GM20000 (cell line): Measurements from ENCODE around the gene CCDC183.
A peak's percentile ranks its signal among the peaks of the same experiment; 100 is the strongest.
"Not testable (repeated sequence)": the region's sequence is repeated elsewhere in the genome, so short reads cannot be mapped to it uniquely, and the experiment has no call there.

Experiments used
- DNase-seq: peaks from one replicate; pipeline ENCODE4 v3.0.0; 2012; ENCODE audit warnings: low spot score
- TF ChIP-seq, protein P1 (sequence below): IDR thresholded peaks from 2 replicates; pipeline ENCODE4 v1.5.1; 2012; ENCODE audit warnings: mild to moderate bottlenecking, control low read depth; ENCODE audit errors: extremely low read depth, missing control alignments

CCDC183 gene

DNA sequence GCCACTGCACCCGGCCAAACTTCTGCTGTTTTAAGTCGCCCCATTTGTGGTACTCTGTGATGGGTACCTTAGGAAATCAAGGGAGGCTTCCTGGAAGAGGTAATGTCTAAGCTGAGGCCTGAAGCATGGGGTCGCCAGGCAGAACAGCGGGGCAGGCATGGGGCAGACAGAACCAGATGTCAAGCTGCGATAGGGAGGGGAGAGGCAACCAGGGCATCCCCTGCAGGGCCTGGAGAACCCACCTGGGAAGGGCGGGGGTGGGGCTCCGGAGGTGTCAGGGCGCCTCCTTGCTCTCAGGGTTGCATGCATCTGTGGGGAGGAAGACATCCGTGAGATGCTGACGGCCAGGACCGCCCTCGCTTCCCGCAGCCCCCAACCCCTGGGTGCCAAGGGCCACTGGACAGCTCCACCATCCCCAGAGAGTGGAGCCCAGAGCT, 34.6 kb upstream of the CCDC183 start:
- DNase-seq, result no peak
- TF ChIP-seq, protein P1, sequence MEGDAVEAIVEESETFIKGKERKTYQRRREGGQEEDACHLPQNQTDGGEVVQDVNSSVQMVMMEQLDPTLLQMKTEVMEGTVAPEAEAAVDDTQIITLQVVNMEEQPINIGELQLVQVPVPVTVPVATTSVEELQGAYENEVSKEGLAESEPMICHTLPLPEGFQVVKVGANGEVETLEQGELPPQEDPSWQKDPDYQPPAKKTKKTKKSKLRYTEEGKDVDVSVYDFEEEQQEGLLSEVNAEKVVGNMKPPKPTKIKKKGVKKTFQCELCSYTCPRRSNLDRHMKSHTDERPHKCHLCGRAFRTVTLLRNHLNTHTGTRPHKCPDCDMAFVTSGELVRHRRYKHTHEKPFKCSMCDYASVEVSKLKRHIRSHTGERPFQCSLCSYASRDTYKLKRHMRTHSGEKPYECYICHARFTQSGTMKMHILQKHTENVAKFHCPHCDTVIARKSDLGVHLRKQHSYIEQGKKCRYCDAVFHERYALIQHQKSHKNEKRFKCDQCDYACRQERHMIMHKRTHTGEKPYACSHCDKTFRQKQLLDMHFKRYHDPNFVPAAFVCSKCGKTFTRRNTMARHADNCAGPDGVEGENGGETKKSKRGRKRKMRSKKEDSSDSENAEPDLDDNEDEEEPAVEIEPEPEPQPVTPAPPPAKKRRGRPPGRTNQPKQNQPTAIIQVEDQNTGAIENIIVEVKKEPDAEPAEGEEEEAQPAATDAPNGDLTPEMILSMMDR, result no peak

DNA sequence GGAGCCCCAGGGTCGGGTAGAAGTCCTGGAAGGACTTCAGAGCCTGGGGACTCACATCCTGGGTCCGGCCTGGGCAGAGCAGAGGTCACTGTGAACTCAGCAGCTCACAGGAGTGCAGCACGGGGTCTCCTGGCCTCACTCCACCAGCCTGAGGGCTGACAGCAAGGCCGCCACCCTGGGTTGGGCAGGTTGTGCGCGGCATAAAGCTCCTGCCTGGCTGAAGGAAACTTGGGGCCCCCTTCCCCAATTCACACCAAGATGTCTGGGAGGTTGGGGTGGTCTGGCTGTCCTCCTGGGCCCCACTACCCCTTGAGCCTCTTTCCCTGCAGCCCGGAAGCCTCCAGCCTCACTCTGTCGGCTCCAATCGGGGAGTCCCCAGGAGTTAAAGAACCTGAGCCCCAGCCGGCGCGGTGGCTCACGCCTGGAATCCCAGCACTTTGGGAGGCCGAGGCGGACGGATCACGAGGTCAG, 33.9 kb upstream of the CCDC183 start:
- DNase-seq, result peak; percentile 6
- TF ChIP-seq, protein P1, result no peak

DNA sequence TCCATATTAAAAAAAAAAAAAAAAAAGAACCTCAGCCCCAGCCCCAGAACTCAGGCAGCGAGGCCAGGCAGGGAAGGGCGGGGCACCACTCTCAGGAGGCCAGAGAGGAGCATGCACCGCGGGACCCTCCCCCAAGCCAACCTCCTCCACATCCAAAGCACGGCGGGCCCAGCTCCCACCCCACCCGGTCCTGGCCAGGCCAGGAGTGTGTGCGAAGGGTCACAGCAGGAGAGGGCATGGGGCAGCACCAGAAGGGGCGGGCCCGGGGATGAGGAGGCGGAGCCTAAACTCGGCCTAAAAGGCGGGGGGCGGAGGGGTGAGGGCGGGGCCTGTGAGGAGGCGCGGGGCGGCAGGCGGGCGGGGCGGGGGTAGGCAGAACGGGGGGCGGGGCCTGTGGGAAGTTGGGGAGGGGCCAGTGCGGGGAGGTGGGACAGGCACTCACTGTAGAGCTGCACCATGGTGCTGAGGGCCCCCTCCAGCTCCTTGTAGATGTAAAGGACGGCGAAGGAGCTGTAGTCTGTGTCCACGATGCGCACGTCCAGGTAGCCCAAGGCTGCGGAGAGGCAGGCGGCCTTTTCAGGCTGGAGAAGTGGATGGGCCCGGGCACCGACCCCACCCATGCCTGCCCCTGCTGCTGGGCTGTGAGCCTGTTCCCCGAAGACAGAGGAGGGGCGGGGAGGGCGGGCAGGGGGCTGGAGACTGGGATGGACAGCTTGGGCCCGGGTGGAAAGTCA, 33.1 kb upstream of the CCDC183 start:
- TF ChIP-seq, protein P1, result no peak
- peak; percentile 81 for DNase-seq

DNA sequence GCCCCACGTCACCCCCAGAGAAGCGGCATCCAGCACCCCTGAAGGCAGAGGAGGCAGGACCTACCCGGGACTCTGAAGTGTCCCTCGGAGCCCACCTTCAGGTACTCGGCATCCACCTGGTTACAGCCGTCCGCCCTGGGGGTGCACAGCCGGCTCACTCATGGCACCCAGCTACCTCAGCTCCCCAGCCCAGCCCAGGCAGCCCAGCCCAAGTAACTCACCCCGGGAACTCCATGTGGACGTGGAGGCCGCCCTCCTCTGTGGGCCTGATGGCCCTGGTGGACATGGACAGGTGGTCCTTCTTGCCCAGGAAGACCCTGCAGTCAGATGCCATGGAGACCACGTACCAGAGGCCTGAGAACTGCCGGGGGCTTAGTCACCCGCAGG, 32.5 kb upstream of the CCDC183 start:
- peak; percentile 10 for DNase-seq
- TF ChIP-seq, protein P1, result no peak

DNA sequence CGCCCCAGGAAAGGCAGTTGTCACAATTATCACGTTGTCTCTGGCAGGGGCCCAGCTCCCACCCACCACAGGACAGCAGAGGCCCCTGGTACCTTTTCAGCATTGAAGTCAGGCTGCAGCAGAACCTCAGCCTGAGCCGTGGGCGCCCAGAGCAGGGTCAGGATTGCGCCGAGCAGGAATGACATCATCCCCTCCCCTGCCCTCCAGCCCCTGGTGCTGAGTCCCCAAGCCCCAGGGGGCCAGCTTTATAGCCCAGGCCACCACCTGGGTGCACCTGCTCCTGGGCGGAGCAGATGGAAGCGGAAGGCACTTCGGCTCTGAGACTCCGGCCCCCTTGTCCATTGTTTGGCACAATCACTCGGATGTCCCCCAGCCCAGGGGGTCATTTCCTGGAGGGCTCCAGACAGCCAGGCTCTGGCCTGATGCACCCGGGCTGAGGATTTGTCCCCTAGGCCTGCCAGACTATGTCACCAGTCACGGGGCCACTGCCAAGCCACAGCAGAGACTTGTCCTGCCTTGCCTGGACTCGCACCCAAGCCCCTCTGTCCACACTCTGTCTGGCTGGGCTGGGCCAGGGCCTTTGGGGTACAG, 31.7 kb upstream of the CCDC183 start, which contains the start of gene LCN15:
Gene LCN15, minus strand, starts transcription at position 218 of the 591 bp plus-strand sequence. Its CDS starts 30 bp downstream, at position 188.
- peak; percentile 4 for DNase-seq
- TF ChIP-seq, protein P1, result no peak

DNA sequence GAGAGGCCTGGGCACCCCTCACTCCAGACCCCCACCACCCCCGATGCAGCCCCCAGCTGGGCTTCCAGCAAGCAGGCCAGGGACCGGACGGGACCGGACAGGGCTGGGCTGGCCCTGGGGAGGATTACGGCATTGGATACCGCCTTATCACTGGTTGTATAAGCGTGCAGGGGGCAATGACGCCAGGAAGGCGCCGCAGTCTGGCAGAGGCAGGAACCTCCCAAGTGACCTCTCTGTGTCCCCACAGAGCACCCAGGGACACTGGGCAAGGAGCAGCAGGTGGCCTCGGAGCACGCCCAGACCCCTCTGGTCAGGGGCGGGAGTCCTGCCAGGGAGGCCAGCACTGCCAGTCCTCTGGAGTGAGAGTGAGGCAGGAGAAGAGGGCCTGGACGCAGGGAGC, 31.1 kb upstream of the CCDC183 start:
- TF ChIP-seq, protein P1, result no peak
- peak; percentile 11 for DNase-seq

DNA sequence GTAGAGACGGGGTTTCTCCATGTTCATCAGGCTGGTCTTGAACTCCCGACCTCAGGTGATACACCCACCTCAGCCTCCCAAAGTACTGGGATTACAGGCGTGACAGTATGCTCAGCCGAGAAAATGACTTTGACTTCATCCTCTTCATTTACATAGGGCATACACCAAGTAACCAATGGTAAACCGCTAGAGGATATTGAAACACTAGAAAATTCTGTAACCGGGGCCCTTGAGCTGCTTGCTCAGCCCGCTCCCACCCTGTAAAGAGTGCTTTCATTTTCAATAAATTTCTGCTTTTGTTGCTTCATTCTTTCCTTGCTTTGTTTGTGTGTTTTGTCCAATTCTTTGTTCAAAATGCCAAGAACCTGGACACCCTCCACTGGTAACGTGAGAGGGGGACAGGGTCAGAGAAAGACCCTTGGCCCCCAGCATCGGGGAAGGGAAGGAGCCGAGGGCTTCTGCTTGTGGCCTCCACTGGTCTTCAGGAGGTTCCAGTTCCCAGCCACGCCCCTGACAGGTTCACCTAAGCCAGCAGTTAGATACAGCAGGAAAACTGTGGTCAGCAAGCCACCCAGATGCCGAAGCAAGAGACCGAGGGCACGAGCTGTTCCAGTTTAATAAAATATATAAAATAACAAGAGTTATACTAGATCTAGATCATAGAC, 30.3 kb upstream of the CCDC183 start:
- DNase-seq, result peak; percentile 76

DNA sequence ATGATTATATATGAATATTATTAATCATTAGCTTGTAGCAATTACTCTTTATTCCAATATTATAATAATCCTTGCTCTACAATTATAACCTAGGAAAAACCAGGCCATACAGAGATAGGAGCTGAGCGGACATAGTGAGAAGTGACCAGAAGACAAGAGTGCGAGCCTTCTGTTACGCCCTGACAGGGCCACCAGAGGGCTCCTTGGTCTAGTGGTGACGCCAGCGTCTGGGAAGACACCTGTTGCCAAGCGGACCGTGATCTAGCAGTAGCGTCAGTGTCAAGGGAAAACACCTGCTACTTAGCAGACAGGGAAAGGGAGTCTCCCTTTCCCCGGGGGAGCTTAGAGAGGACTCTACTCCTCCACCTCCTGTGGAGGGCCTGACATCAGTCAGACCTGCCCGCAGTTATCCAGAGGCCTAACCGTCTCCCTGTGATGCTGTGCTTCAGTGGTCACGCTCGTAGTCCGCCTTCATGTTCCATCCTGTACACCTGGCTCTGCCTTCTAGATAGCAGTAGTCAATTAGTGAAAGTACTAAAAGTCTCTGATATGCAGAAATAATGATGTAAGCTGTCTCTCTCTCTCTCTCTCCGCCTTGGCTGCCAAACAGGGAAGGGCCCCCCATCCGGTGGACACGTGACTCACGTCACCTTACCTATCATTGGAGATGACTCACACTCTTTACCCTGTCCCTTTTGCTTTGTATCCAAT, 29.6 kb upstream of the CCDC183 start:
- DNase-seq, result not testable (repeated sequence)
